Astrocyte (in vitro differentiated cells and primary cell): Measurements from ENCODE around the gene PIK3C2G. TPM values are rescaled to one million over a fixed set of nuclear protein-coding genes. Genes with fewer than 3 reads are reported as not detected.

ENCODE experiments used
- DNase-seq: peaks from one replicate; pipeline ENCODE4 v3.0.0-alpha.2; 2010; ENCODE audit warnings: low read depth
- FAIRE-seq: peaks from 2 replicates; lab custom pipeline; 2011; peaks lifted over from hg19 to GRCh38; lab: Jason Lieb, UNC
- H2AFZ ChIP-seq: 2 replicates; pipeline ENCODE4 v1.6.0; 2012; ENCODE audit warnings: low read depth, low read length, inconsistent platforms
- H3K27ac ChIP-seq: 2 replicates; pipeline ENCODE4 v1.5.1; 2011; ENCODE audit warnings: low read depth, low read length, inconsistent platforms
- H3K27me3 ChIP-seq: 2 replicates; pipeline ENCODE4 v1.6.0; 2011; ENCODE audit warnings: low read length, inconsistent platforms; ENCODE audit not compliant: insufficient read depth
- H3K36me3 ChIP-seq: 2 replicates; pipeline ENCODE4 v1.5.1; 2011; ENCODE audit warnings: low read length, inconsistent platforms; ENCODE audit not compliant: insufficient read depth
- H3K4me1 ChIP-seq: 2 replicates; pipeline ENCODE4 v1.5.1; 2011; ENCODE audit warnings: low read length, inconsistent platforms; ENCODE audit not compliant: insufficient read depth
- H3K4me2 ChIP-seq: 2 replicates; pipeline ENCODE4 v1.6.0; 2012; ENCODE audit warnings: low read length, inconsistent platforms
- H3K4me3 ChIP-seq: 2 replicates; pipeline ENCODE4 v1.5.1; 2011; ENCODE audit warnings: low read depth, mild to moderate bottlenecking, low read length, inconsistent platforms; ENCODE audit not compliant: insufficient read depth
- H3K79me2 ChIP-seq: 2 replicates; pipeline ENCODE4 v1.6.0; 2012; ENCODE audit warnings: mild to moderate bottlenecking, low read length, inconsistent platforms; ENCODE audit not compliant: insufficient read depth
- H3K9ac ChIP-seq: 2 replicates; pipeline ENCODE4 v1.6.0; 2012; ENCODE audit warnings: mild to moderate bottlenecking, low read length, inconsistent platforms
- H3K9me3 ChIP-seq: 2 replicates; pipeline ENCODE4 v1.5.1; 2012; ENCODE audit warnings: low read depth, mild to moderate bottlenecking, low read length, inconsistent platforms; ENCODE audit not compliant: insufficient read depth
- H4K20me1 ChIP-seq: 2 replicates; pipeline ENCODE4 v1.6.0; 2012; ENCODE audit warnings: low read length, inconsistent platforms; ENCODE audit not compliant: insufficient read depth
- H3K27ac Mint-ChIP-seq: one replicate; pipeline ENCODE4 v1.8.0; 2021; ENCODE audit warnings: mild to moderate bottlenecking, mixed read lengths; ENCODE audit not compliant: unreplicated experiment
- H3K27me3 Mint-ChIP-seq: one replicate; pipeline ENCODE4 v1.8.0; 2021; ENCODE audit warnings: low read depth, mixed read lengths; ENCODE audit not compliant: unreplicated experiment
- H3K36me3 Mint-ChIP-seq: one replicate; pipeline ENCODE4 v1.8.0; 2021; ENCODE audit warnings: low read depth, mixed read lengths; ENCODE audit not compliant: unreplicated experiment
- H3K4me1 Mint-ChIP-seq: one replicate; pipeline ENCODE4 v1.8.0; 2021; ENCODE audit warnings: low read depth, mixed read lengths; ENCODE audit not compliant: unreplicated experiment
- H3K4me3 Mint-ChIP-seq: one replicate; pipeline ENCODE4 v1.8.0; 2021; ENCODE audit warnings: mild to moderate bottlenecking, moderate library complexity, mixed read lengths; ENCODE audit not compliant: unreplicated experiment
- H3K9me3 Mint-ChIP-seq: one replicate; pipeline ENCODE4 v1.8.0; 2021; ENCODE audit warnings: mild to moderate bottlenecking, mixed read lengths; ENCODE audit not compliant: unreplicated experiment
- CTCF ChIP-seq: IDR thresholded peaks from 2 replicates; pipeline ENCODE4 v1.5.1; 2011; ENCODE audit warnings: low read depth, mild to moderate bottlenecking, inconsistent platforms, low read length, moderate library complexity; ENCODE audit not compliant: insufficient read depth
- EZH2 ChIP-seq: IDR thresholded peaks from 2 replicates; pipeline ENCODE4 v1.6.1; 2012; ENCODE audit warnings: mild to moderate bottlenecking, low read length, inconsistent platforms; ENCODE audit not compliant: insufficient read depth
- total RNA-seq: library from RNA; stranded (reverse); gene quantifications from 2 replicates; pipeline ENCODE4 v1.2.1, GENCODE V29; 2021

Gene PIK3C2G
- total RNA-seq, 1 donor from 2014 or later = 0.05 TPM

GRCh38 chr12:18595412-18595811, 334.1 kb downstream of the PIK3C2G start:
- DNase-seq (no peak), FAIRE-seq (no peak)

DNA sequence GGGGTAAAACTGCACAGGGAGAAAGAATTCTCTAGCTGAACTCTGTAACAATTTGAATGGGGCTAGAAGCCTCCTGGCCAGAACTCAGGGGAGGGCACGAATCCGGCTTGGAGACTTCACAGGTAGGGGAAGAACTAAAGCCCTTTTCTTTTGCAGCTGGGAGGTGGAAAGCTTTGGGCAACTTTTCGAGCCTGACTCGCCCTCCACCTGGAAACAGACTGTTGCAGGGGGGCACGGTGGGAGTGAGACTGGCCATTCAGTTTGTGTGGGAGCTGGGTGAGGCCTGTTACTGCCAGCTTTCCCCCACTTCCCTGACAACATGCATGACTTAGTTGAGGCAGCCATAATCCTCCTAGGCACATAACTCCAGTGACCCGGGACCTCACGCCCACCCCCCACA, 340.6 kb downstream of the PIK3C2G start:
- H3K36me3 Mint-ChIP-seq = peaks cover 2% of the 10 kb centered on the region
- peaks cover 3% of the 10 kb centered on the region for H3K9me3 Mint-ChIP-seq
- FAIRE-seq = no peak
- H2AFZ ChIP-seq = no peak overlapping the region
- no peak for DNase-seq
- H3K4me1 Mint-ChIP-seq = no peaks in the 10 kb centered on the region
- no peaks in the 10 kb centered on the region for H3K4me1 ChIP-seq
- H3K9ac ChIP-seq = no peak overlapping the region
- H3K27ac ChIP-seq = no peak overlapping the region
- no peak for TF ChIP-seq EZH2
- TF ChIP-seq CTCF = no peak
- H3K27me3 ChIP-seq = no peaks in the 10 kb centered on the region
- no peaks in the 10 kb centered on the region for H3K9me3 ChIP-seq
- no peak overlapping the region for H3K4me2 ChIP-seq
- no peak overlapping the region for H3K27ac Mint-ChIP-seq
- H3K79me2 ChIP-seq = no peaks in the 10 kb centered on the region
- H3K4me3 ChIP-seq = no peak overlapping the region
- no peaks in the 10 kb centered on the region for H3K36me3 ChIP-seq
- H4K20me1 ChIP-seq = no peaks in the 10 kb centered on the region
- H3K4me3 Mint-ChIP-seq = no peak overlapping the region
- H3K27me3 Mint-ChIP-seq = no peaks in the 10 kb centered on the region

More at GRCh38 chr12:18595412-18595811, 334.1 kb downstream of the PIK3C2G start:
- H4K20me1 ChIP-seq = no peaks in the 10 kb centered on the region
- H3K4me3 ChIP-seq = no peak overlapping the region
- H3K27me3 ChIP-seq = no peaks in the 10 kb centered on the region
- Mint-ChIP-seq H3K36me3 (no peaks in the 10 kb centered on the region), H3K9me3 (peaks cover 1% of the 10 kb centered on the region), H3K4me3 (no peak overlapping the region), H3K4me1 (peaks cover 6% of the 10 kb centered on the region), H3K27me3 (no peaks in the 10 kb centered on the region), H3K27ac (no peak overlapping the region)
- no peaks in the 10 kb centered on the region for H3K9me3 ChIP-seq
- no peak for TF ChIP-seq CTCF
- TF ChIP-seq EZH2 = no peak
- H2AFZ ChIP-seq = no peak overlapping the region
- no peaks in the 10 kb centered on the region for H3K4me1 ChIP-seq
- no peaks in the 10 kb centered on the region for H3K79me2 ChIP-seq
- H3K27ac ChIP-seq = no peak overlapping the region
- H3K4me2 ChIP-seq = no peak overlapping the region
- H3K36me3 ChIP-seq = no peaks in the 10 kb centered on the region
- no peak overlapping the region for H3K9ac ChIP-seq

DNA sequence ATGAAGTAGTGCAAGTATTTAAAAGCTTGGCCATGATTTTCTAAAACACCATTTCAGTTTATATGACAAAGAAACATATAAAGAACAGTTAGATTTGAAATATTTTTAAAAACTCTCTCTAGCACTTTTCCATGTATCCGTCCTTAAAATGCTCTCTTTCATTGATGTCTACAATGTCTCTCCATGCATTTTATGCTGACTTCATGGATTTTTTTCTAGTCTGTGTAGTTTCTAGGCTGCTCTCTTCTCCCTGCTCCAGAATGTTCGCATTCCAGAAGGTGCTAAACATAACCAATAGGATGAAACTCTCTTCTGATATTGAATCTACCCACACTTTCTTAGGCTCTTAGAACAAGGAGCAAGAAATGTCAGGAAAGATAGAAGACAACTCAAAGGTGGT, 351.7 kb downstream of the PIK3C2G start:
- no peaks in the 10 kb centered on the region for H3K4me1 ChIP-seq
- no peaks in the 10 kb centered on the region for H3K27me3 ChIP-seq
- Mint-ChIP-seq H3K36me3 (no peaks in the 10 kb centered on the region), H3K4me3 (no peak overlapping the region), H3K27me3 (no peaks in the 10 kb centered on the region), H3K4me1 (peaks cover 3% of the 10 kb centered on the region), H3K9me3 (no peaks in the 10 kb centered on the region), H3K27ac (no peak overlapping the region)
- no peak overlapping the region for H3K9ac ChIP-seq
- TF ChIP-seq CTCF = no peak
- TF ChIP-seq EZH2 = no peak
- H4K20me1 ChIP-seq = no peaks in the 10 kb centered on the region
- no peak overlapping the region for H3K4me3 ChIP-seq
- H3K4me2 ChIP-seq = no peak overlapping the region
- DNase-seq (no peak), FAIRE-seq (peak; percentile 5)
- no peak overlapping the region for H2AFZ ChIP-seq
- no peaks in the 10 kb centered on the region for H3K9me3 ChIP-seq
- no peaks in the 10 kb centered on the region for H3K79me2 ChIP-seq
- H3K27ac ChIP-seq = no peak overlapping the region
- no peaks in the 10 kb centered on the region for H3K36me3 ChIP-seq
